WI38 (cell line): ENCODE measurements around the gene TECPR1.

Experiments used
- H3K4me3 ChIP-seq: 2 replicates; pipeline ENCODE4 v1.5.1; 2011; ENCODE audit warnings: low read depth, mild to moderate bottlenecking, control low read depth, low read length
- TF ChIP-seq, protein P1 (sequence below): IDR thresholded peaks from 2 replicates; pipeline ENCODE4 v1.5.1; 2012; ENCODE audit warnings: low read depth, mild to moderate bottlenecking, control low read depth, low read length

TECPR1 gene

DNA sequence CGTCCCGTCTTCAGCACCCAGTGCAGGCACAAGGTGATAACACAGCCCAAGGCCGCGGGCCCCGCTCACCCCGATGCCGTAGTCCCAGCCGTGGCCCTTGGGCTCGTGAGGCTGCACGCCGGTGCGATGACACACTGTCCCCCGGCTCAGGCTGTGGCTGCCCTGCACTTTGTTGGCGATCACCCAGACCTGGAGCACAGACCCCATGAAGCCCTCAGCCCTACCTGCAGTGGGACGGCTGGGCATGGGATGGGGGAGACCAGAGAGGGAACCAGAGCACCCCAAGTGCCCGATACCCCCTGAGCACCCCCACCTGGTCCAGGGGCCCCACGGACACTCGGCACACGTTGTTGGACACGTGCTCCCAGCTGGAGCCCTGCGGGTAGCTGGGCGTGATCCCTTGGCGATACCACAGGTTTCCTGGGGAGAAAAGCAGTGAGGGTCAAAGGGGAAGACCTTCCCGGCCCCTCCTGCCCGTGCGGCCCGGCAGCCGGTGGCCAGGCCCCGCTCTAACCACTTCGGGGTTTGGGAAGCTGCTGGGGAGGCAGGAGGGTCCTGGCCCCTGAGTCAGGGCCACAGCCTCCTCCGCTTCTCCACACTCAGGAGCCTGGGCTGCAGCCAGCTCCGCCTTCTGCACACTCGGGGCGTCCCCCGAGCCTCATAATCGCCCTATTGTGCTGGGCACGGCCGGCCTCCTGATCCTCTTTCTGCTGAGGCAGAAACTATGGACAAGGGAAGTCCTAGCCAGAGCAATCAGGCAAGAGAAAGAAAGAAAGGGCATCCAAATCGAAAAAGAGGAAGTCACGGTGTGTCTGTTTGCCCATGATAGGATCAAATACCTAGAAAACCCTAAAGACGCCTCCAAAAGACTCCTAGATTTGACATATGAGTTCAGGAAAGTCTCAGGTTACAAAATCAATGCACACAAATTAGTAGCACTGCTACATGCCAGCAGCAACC is 34.1 kb downstream of the TECPR1 start:
- no peak overlapping the region for H3K4me3 ChIP-seq
- TF ChIP-seq, protein P1, sequence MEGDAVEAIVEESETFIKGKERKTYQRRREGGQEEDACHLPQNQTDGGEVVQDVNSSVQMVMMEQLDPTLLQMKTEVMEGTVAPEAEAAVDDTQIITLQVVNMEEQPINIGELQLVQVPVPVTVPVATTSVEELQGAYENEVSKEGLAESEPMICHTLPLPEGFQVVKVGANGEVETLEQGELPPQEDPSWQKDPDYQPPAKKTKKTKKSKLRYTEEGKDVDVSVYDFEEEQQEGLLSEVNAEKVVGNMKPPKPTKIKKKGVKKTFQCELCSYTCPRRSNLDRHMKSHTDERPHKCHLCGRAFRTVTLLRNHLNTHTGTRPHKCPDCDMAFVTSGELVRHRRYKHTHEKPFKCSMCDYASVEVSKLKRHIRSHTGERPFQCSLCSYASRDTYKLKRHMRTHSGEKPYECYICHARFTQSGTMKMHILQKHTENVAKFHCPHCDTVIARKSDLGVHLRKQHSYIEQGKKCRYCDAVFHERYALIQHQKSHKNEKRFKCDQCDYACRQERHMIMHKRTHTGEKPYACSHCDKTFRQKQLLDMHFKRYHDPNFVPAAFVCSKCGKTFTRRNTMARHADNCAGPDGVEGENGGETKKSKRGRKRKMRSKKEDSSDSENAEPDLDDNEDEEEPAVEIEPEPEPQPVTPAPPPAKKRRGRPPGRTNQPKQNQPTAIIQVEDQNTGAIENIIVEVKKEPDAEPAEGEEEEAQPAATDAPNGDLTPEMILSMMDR, result no peak

DNA sequence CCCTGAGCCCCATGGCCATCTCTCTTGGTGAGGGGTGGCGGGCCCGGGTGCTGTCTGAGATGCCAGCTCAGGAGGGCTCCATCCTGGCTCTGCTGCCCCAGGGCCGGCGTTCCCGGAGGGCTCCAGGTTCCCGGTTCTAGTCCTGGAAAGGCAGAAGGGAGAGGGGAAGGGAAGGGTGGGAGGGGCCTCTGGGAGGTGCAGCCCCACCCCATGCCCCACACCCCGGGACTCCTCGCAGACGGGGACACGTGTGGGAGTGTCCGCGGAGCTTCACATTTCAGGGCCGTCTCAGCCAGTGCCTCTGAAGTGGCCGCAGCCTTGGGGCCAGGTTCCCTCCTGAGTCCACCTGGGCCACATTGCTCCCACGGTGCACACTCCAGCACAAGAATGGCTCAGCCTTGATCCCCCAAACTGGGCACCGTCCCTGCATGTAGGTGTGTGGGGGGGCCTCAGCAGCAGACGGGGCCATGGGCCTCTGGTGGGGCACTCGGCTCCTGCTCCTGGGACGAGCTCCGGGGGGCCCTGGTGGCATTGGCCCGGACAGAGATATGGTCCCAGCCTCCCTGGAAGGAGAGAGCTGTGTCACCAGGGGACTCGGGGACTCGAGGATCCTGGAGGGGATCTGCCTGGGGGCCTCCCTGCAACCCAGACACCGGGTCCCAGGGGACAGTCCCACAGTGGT is 35.0 kb downstream of the TECPR1 start:
- TF ChIP-seq, protein P1, result no peak

DNA sequence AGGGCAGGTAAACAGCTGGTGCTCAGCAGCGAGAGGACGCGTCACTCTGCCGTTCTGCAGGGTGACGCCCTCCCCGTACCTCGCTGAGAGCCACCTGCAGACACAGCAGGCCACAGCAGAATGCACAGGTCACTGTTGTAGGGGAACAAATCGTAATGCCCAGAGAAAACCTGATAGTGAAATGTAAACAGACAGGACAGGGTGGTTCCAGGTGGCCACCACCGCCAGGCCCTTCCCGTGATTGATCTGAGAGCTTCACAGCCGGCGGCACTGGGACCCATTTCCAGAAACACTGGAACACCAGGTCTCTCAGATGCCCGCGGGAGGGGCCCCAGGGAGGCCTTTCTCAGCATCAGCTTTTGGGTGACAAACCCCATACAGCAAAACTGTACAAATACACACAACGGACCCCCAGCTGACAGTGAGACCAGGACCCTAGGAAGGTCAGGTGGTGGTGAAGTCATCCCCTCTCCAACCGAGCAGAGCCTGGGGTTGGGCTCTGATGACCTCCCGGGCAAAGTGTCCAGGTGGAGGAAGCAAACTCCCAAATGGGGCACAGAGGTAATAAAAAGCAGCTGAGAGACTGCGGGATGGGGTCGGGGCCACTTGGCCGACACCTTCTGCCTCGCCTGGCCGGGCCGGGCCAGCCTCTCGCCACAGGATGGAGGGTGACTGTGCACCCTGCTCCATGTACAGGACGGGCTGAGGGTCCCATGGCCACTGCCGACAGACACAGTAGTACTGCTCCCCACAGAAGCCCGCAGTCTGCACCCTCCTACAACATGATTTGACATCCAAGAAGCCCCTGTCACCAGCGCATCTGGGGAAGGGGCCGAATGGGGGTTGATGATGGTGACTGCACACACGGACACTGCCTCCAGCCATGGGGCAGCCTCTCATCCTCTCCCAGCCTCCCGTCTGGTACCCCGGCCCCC is 36.2 kb downstream of the TECPR1 start:
- TF ChIP-seq, protein P1, result no peak
- no peak overlapping the region for H3K4me3 ChIP-seq

More for the DNA sequence above, 35.0 kb downstream of the TECPR1 start:
- no peak overlapping the region for H3K4me3 ChIP-seq

DNA sequence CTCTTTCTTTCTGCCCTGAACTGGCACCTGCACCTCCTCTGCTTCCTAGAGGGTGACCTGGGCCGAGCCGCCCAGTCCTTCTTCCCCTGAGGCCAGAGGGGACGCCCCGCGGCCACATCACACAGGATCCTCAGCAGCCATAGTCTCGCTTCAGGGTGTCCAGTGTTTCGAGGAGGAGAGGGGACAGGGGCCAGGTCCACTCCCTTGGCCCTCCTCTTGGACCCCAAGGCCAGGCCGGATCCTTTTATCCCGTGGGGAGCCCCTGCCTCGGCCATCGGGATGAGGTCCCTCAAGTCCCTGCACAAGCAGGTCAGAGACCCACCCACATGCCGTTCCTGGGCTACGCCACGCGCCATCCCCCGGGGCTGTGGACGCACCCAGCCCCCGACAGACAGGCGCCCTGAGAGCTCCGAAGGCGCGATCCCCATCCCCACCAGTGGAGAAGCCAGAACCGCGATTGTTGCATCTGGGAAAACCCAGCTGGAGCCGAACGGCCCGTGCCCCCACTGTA is 37.2 kb downstream of the TECPR1 start:
- TF ChIP-seq, protein P1, result no peak
- H3K4me3 ChIP-seq, result no peak overlapping the region

DNA sequence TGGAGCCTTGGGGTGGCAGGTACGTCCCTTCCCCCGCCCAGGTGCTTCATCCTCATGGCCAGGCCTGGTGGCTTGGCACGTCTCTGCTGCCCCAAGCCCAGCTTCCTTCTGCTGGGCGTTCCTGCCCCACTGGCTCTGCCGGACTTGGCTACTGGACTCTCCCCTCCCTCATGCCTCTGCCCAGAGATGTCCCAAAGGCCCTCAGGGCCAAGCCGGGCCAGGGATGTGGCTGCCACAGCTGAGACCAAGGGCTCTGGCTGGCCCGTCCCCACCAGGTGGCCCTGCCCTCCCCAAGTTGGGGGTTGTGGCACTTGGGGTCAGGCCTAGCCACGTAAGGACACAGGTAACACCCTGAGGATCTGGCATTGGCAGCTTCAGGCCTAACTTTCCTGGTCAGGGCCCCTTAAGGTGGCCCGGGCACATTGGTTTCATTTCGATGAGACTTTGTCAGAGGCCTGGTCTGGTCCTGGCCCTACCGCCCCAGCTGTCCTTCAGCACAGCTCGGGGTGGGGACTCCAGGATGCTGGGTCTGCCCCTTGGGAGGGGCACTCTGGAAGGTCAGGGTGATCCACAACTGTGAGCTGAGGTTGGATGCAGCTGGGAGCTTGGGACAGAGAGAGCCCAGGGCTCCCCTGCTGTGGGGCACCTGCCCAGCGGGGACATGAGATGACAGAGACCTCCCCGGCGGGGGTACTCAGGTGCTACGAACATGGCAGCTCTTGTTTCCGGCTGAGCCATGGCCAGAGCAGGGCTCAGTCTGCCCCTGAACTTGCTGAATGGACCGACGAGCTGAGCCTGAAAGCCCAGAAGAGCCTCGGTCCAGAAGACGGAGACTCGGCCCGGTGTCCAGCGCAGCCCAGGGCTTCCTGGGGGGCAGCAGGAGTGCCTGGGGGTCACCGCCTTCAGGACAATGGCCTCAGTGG is 37.9 kb downstream of the TECPR1 start:
- no peak overlapping the region for H3K4me3 ChIP-seq
- TF ChIP-seq, protein P1, result no peak

DNA sequence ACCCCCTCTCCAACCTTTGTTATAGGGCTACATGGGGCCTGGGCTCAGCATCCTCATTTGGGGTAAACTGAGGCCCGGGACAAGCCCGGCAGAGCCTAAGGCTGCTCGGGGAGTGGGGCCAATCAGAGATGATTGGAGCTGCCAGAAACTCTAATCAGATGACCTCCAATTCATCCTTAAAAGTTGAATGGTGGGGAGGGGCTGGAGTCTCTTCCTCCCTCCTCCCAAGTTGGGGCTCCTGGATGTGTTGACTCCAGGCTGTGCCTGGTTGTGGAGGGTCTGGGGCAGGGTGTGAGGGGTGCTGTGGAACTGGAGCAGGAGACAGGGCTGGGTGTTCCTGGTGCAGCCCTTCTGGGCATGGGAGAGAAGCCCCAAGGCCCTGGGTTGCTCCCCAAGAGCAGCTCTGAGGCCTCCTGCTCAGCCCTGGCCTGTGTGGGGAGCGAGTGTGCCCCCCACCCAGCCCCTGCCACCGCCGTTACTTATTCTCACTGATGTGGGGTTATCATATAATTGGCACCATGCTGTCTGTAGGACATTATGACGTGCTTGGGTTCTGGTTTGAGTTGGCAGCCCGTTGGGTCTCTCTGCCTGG is 38.6 kb downstream of the TECPR1 start:
- H3K4me3 ChIP-seq, result no peak overlapping the region
- TF ChIP-seq, protein P1, result no peak
